GM12891 (cell line): ENCODE measurements around the gene PPARG.

Source experiments
- POLR2A ChIP-seq: IDR thresholded peaks from 2 replicates; pipeline ENCODE4 v1.6.1; 2011; ENCODE audit warnings: low read depth, low read length, control low read depth
- POLR2AphosphoS5 ChIP-seq: IDR thresholded peaks from 2 replicates; pipeline ENCODE4 v1.6.1; 2011; ENCODE audit warnings: low read depth, low read length, control low read depth
- POU2F2 ChIP-seq: IDR thresholded peaks from 2 replicates; pipeline ENCODE4 v1.6.1; 2011; ENCODE audit warnings: low read depth, mild to moderate bottlenecking, control low read depth, low read length, moderate library complexity
- SPI1 ChIP-seq: IDR thresholded peaks from 2 replicates; pipeline ENCODE4 v1.6.1; 2011; ENCODE audit warnings: low read depth, low read length, control low read depth
- TAF1 ChIP-seq: IDR thresholded peaks from 2 replicates; pipeline ENCODE4 v1.6.1; 2011; ENCODE audit warnings: low read depth, low read length, control low read depth

- TF ChIP-seq POLR2A (no peak), POLR2AphosphoS5 (no peak), POU2F2 (no peak), TAF1 (no peak), SPI1 (no peak)
Measured at GRCh38 chr3:12405432-12406272, 116.8 kb downstream of the PPARG start.
